Neural progenitor cell (in vitro differentiated cells): ENCODE results near the gene ST6GAL2. TPM values are rescaled to one million over a fixed set of nuclear protein-coding genes. Genes with fewer than 3 reads are reported as not detected.

Experiments used
- DNase-seq: peaks from one replicate; pipeline ENCODE4 v3.0.0-alpha.2; 2016; ENCODE audit warnings: low spot score
- H2AFZ ChIP-seq: fragments of 200-600 bp; sonication (generic); replicated peaks from 2 replicates; pipeline ENCODE4 v1.6.1; 2016; ENCODE audit warnings: antibody characterized with exemption
- H3F3A ChIP-seq: fragments of 200-600 bp; sonication (generic); 2 replicates; pipeline ENCODE4 v1.6.1; 2016; ENCODE audit warnings: antibody characterized with exemption, low read depth
- H3K27ac ChIP-seq: fragments of 200-600 bp; sonication (generic); 2 replicates; pipeline ENCODE4 v1.5.1; 2016; ENCODE audit warnings: mild to moderate bottlenecking
- H3K27me3 ChIP-seq: fragments of 200-600 bp; sonication (generic); 2 replicates; pipeline ENCODE4 v1.6.1; 2016; ENCODE audit warnings: mild to moderate bottlenecking, moderate library complexity
- H3K36me3 ChIP-seq: fragments of 200-600 bp; sonication (generic); 2 replicates; pipeline ENCODE4 v1.5.1; 2016
- H3K4me1 ChIP-seq: fragments of 200-600 bp; sonication (generic); 2 replicates; pipeline ENCODE4 v1.6.1; 2016; ENCODE audit warnings: mixed run types
- H3K4me2 ChIP-seq: fragments of 200-600 bp; sonication (generic); 2 replicates; pipeline ENCODE4 v1.6.1; 2016
- H3K4me3 ChIP-seq: fragments of 200-600 bp; sonication (generic); 2 replicates; pipeline ENCODE4 v1.5.1; 2016
- H3K79me2 ChIP-seq: fragments of 200-600 bp; sonication (generic); 2 replicates; pipeline ENCODE4 v1.6.1; 2016; ENCODE audit warnings: low read depth
- H3K9ac ChIP-seq: fragments of 200-600 bp; sonication (generic); 2 replicates; pipeline ENCODE4 v1.6.1; 2016
- H3K9me3 ChIP-seq: fragments of 200-600 bp; sonication (generic); 2 replicates; pipeline ENCODE4 v1.5.1; 2016; ENCODE audit warnings: low read depth
- H4K20me1 ChIP-seq: fragments of 200-600 bp; sonication (generic); 2 replicates; pipeline ENCODE4 v1.6.1; 2016; ENCODE audit warnings: low read depth
- H3K27ac Mint-ChIP-seq: 3 replicates; pipeline ENCODE4 v1.8.0; 2021; ENCODE audit warnings: mixed read lengths
- H3K27me3 Mint-ChIP-seq: 2 replicates; pipeline ENCODE4 v1.8.0; 2022; ENCODE audit warnings: low read depth, mild to moderate bottlenecking, inconsistent platforms, moderate library complexity, mixed read lengths; ENCODE audit not compliant: insufficient read depth
- H3K36me3 Mint-ChIP-seq: 3 replicates; pipeline ENCODE4 v1.8.0; 2021; ENCODE audit warnings: mixed read lengths
- H3K4me1 Mint-ChIP-seq: 3 replicates; pipeline ENCODE4 v1.8.0; 2021; ENCODE audit warnings: mixed read lengths
- H3K4me3 Mint-ChIP-seq: 3 replicates; pipeline ENCODE4 v1.8.0; 2021; ENCODE audit warnings: mild to moderate bottlenecking, moderate library complexity, mixed read lengths
- H3K9me3 Mint-ChIP-seq: 3 replicates; pipeline ENCODE4 v1.8.0; 2020; ENCODE audit warnings: mixed read lengths
- EZH2 ChIP-seq: fragments of 200-600 bp; sonication (generic); IDR thresholded peaks from 2 replicates; pipeline ENCODE4 v1.6.1; 2017; ENCODE audit warnings: antibody characterized with exemption, mild to moderate bottlenecking, moderate library complexity
- EZH2phosphoT487 ChIP-seq: fragments of 200-600 bp; sonication (generic); IDR thresholded peaks from 2 replicates; pipeline ENCODE4 v1.6.1; 2017; ENCODE audit warnings: antibody characterized with exemption
- total RNA-seq: library from RNA; depleted of rRNA; stranded (reverse); fragments of >200 nt; gene quantifications from 2 replicates; pipeline ENCODE4 v1.2.3, GENCODE V29; 2015; ENCODE audit warnings: low replicate concordance
- TF ChIP-seq, protein P1 (sequence below): fragments of 200-600 bp; sonication (generic); IDR thresholded peaks from 2 replicates; pipeline ENCODE4 v1.5.1; 2017; ENCODE audit warnings: antibody characterized with exemption, mild to moderate bottlenecking

ST6GAL2 gene
- total RNA-seq, 1 donor from 2014 or later: 10.1 TPM

DNA sequence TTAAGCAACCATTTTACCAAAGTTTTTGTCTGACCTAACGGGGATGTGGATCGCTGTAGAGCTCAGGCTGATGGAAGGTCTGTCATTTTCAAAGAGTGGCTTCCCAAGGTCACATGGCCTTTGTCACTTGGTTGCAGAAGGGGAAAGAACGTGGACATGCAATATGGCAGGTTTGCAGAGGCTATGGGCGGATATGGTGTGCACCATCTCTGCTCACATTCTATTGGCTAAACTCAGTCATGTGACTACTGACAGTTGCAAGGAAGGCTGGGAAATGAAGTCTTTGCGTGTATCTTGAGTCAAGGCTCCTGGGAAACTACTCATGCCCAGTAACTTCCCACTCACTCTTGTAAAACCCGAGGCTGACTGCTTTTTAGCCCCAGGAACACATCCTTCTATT is 96.8 kb downstream of the ST6GAL2 start:
- peaks cover 15% of the 10 kb centered on the region for H3K4me1 ChIP-seq
- no peaks in the 10 kb centered on the region for H3K79me2 ChIP-seq
- DNase-seq: no peak
- no peaks in the 10 kb centered on the region for H3K36me3 ChIP-seq
- H3K4me2 ChIP-seq: no peak overlapping the region
- Mint-ChIP-seq H3K4me3 (no peak overlapping the region), H3K9me3 (peaks cover 23% of the 10 kb centered on the region), H3K27me3 (no peaks in the 10 kb centered on the region), H3K4me1 (peaks cover 20% of the 10 kb centered on the region), H3K27ac (no peak overlapping the region), H3K36me3 (peaks cover 9% of the 10 kb centered on the region)
- H3F3A ChIP-seq: no peaks in the 10 kb centered on the region
- no peak overlapping the region for H3K9ac ChIP-seq
- no peaks in the 10 kb centered on the region for H3K27me3 ChIP-seq
- TF ChIP-seq EZH2 (no peak), EZH2phosphoT487 (no peak)
- TF ChIP-seq, protein P1, sequence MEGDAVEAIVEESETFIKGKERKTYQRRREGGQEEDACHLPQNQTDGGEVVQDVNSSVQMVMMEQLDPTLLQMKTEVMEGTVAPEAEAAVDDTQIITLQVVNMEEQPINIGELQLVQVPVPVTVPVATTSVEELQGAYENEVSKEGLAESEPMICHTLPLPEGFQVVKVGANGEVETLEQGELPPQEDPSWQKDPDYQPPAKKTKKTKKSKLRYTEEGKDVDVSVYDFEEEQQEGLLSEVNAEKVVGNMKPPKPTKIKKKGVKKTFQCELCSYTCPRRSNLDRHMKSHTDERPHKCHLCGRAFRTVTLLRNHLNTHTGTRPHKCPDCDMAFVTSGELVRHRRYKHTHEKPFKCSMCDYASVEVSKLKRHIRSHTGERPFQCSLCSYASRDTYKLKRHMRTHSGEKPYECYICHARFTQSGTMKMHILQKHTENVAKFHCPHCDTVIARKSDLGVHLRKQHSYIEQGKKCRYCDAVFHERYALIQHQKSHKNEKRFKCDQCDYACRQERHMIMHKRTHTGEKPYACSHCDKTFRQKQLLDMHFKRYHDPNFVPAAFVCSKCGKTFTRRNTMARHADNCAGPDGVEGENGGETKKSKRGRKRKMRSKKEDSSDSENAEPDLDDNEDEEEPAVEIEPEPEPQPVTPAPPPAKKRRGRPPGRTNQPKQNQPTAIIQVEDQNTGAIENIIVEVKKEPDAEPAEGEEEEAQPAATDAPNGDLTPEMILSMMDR: no peak
- no peak overlapping the region for H3K27ac ChIP-seq
- H3K9me3 ChIP-seq: no peaks in the 10 kb centered on the region
- H2AFZ ChIP-seq: no peak overlapping the region
- H3K4me3 ChIP-seq: no peak overlapping the region
- no peaks in the 10 kb centered on the region for H4K20me1 ChIP-seq

DNA sequence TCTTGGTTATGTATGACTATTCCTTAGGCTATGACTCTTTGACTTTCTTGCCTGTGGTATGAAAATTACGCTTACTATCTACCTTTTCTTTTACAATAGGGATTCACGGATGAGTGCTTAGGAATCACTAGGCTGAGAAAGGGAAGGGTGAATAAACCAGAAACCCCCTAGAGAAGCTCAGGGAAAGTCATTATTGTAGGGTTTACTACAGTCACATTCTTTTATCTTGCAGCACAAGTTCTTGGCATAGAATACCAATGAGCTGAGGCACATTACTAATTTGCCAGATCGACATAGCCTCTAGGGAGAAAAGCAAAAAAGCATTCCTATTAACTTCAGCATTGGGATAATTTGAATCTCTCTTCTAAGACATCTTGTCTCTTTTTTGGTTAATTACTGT is 103.3 kb downstream of the ST6GAL2 start:
- Histone ChIP-seq H3K79me2 (no peaks in the 10 kb centered on the region), H3K9ac (no peak overlapping the region), H3K4me3 (no peak overlapping the region), H3K27me3 (no peaks in the 10 kb centered on the region), H2AFZ (no peak overlapping the region), H3K27ac (no peak overlapping the region), H3K4me1 (peaks cover 19% of the 10 kb centered on the region), H4K20me1 (no peaks in the 10 kb centered on the region), H3F3A (no peaks in the 10 kb centered on the region), H3K9me3 (no peaks in the 10 kb centered on the region), H3K4me2 (no peak overlapping the region), H3K36me3 (no peaks in the 10 kb centered on the region)
- no peaks in the 10 kb centered on the region for H3K27me3 Mint-ChIP-seq
- TF ChIP-seq EZH2phosphoT487 (no peak), EZH2 (no peak)
- TF ChIP-seq, protein P1: no peak
- no peak overlapping the region for H3K27ac Mint-ChIP-seq
- DNase-seq: no peak
- H3K4me3 Mint-ChIP-seq: no peak overlapping the region
- peaks cover 45% of the 10 kb centered on the region for H3K4me1 Mint-ChIP-seq
- peaks cover 14% of the 10 kb centered on the region for H3K9me3 Mint-ChIP-seq
- H3K36me3 Mint-ChIP-seq: peaks cover 3% of the 10 kb centered on the region

DNA sequence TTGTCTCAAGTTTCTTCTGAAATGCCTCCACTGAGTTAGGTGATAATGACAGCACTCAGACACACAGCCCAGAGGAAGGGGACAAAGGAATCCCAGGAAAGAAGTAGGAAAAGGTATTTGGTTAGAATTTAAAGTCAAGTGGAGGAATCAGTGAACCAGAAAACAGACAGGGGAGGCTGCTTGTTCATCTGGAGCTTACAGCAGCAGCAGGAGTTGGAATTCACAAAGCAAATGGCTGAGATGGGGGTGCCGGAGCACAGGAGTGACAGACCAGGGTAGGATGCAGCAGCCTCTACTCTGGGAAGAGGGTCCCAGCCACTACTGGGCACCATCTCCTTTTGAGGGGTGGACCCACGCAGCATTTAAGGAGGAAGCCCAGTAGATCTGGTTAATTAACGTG is 104.8 kb downstream of the ST6GAL2 start:
- peaks cover 16% of the 10 kb centered on the region for H3K9me3 Mint-ChIP-seq
- no peaks in the 10 kb centered on the region for H3K27me3 Mint-ChIP-seq
- H4K20me1 ChIP-seq: no peaks in the 10 kb centered on the region
- peaks cover 19% of the 10 kb centered on the region for H3K4me1 ChIP-seq
- H3K4me3 ChIP-seq: no peak overlapping the region
- peaks cover 5% of the 10 kb centered on the region for H3K36me3 Mint-ChIP-seq
- H3K4me1 Mint-ChIP-seq: peaks cover 41% of the 10 kb centered on the region
- no peak overlapping the region for H3K27ac ChIP-seq
- no peaks in the 10 kb centered on the region for H3F3A ChIP-seq
- H3K27me3 ChIP-seq: no peaks in the 10 kb centered on the region
- no peak for DNase-seq
- H3K36me3 ChIP-seq: no peaks in the 10 kb centered on the region
- no peaks in the 10 kb centered on the region for H3K9me3 ChIP-seq
- no peak overlapping the region for H3K4me2 ChIP-seq
- H3K27ac Mint-ChIP-seq: peak overlapping the region; percentile 76
- H2AFZ ChIP-seq: no peak overlapping the region
- H3K79me2 ChIP-seq: no peaks in the 10 kb centered on the region
- peak overlapping the region; percentile 12 for H3K4me3 Mint-ChIP-seq
- TF ChIP-seq EZH2phosphoT487 (no peak), EZH2 (no peak)
- TF ChIP-seq, protein P1: no peak
- H3K9ac ChIP-seq: no peak overlapping the region

DNA sequence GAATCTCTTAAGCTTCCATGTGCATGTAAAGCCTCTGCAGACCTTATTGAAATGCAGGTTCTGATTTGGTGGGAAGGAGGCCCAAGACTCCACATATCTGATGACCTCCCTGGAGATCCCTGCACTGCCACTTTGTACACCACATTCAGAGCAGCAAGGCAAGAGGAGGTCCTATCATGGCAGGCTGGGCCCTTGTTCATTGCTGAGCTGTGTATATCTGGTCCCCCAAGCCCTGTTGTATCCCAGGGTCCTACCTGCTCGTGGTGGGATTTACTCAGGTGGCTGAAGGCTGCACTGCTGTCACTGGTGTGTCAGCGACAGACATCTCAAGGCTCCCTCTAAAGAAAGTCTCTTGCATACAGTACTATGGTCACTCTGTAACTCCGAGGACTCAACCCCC is 114.2 kb downstream of the ST6GAL2 start:
- Histone ChIP-seq H3K79me2 (no peaks in the 10 kb centered on the region), H3K9me3 (no peaks in the 10 kb centered on the region), H4K20me1 (no peaks in the 10 kb centered on the region), H3K4me2 (no peak overlapping the region), H3K4me3 (no peak overlapping the region), H3K27ac (no peak overlapping the region), H3K27me3 (no peaks in the 10 kb centered on the region), H3K36me3 (no peaks in the 10 kb centered on the region), H3K4me1 (no peaks in the 10 kb centered on the region), H3F3A (no peaks in the 10 kb centered on the region), H3K9ac (no peak overlapping the region), H2AFZ (no peak overlapping the region)
- TF ChIP-seq EZH2phosphoT487: no peak
- TF ChIP-seq, protein P1: no peak
- Mint-ChIP-seq H3K9me3 (peaks cover 14% of the 10 kb centered on the region), H3K4me1 (no peaks in the 10 kb centered on the region), H3K27me3 (peaks cover 2% of the 10 kb centered on the region), H3K4me3 (no peak overlapping the region), H3K27ac (no peak overlapping the region), H3K36me3 (peaks cover 2% of the 10 kb centered on the region)
- DNase-seq: no peak
